Kasumi-1 (cell line): ENCODE measurements around the gene LAMC3.

Experiments
- DNase-seq, 2 experiments: peaks; one replicate each; lab custom pipeline; 2025; lab: John Stamatoyannopoulos, UW

The LAMC3 gene

DNA sequence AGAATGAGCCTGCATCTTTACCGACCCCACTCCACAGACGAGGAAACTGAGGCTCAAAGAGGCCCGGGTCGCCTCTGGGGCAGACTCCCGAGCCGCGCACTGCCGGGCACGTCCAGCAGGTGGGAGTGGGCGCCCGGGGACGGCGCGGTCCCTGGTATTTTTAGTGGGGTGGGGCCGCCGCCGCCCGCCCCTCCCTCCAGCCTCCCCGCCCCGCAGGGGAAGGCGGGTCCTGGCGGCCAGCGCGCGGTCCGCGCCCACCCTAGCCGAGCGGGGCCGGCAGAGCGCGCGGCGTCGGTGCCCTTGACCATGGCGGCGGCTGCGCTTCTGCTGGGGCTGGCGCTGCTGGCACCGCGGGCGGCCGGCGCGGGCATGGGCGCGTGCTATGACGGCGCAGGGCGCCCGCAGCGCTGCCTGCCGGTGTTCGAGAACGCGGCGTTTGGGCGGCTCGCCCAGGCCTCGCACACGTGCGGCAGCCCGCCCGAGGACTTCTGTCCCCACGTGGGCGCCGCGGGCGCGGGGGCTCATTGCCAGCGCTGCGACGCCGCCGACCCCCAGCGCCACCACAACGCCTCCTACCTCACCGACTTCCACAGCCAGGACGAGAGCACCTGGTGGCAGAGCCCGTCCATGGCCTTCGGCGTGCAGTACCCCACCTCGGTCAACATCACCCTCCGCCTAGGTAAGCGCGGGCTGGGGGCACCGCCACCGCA lies at the start of gene LAMC3:
Gene LAMC3, plus strand, starts transcription at position 266 of the 710 bp plus-strand sequence. Its CDS starts 41 bp downstream, at position 307.
- peak; percentile 20 to 28 for DNase-seq

DNA sequence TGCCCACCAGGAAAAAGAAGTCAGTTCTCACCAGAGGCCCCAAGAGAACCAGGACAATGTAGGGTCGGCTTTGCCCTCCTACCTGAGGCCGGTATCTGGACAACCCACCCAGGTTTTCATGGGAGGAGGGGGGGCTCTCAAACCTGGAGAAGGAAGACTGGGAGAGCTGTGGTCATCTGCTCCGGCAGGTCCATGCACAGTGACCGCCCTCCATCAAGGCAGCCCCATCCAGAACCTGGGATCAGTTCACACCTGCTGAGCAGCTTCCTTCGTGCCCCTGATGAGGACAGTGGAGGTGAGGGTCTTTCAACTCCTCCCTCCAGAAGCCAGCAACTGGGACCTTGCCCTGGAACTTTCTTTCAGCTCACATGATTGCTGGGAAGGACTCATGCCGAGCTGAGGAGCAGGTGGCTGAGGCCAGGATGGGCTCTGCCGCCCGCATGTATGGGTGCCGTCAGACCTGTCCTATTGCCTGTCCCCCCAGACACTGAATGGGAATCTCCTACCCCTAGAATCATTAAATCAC lies 49.1 kb upstream of the LAMC3 start:
- DNase-seq, result no peak

DNA sequence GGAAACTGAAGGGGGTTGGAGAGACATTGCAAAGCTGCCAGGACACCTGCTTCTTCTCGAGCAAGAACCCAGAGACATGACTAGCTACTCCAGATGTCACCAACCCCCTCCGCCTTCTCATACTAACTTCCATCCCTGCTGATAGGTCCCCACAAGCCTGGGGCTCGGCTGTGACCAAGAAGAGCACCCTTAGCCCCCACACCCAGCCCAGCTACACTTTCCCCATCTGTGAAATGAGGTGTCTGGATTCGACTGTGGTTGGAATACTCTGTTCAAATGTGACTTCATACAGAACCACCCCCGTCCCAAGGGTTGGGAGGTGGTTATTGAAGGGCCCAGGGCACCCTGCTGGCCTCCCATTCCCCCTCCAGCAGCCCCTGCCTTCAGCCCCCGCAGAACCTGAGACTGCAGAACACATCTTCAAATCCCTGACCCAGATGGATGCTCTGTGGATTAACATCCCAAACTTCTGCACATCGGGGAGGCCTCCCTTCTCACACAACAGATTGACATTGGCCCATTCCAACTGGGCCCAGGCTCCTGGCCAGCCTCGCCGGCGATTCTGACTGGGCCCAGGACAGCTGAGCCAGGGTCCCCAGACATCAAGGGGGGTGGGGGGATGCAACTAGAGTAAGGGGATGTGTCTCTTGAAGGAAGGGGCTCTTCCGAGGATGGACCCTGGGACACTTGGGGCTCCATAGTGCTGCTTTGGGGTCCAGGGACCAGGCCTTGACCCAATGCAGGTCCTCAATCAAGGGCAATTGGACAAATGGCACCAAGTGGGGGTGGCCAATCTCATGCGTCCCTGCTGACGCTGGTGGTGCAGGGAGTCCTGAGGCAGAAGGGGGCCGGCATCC lies 48.2 kb upstream of the LAMC3 start:
- no peak for DNase-seq

DNA sequence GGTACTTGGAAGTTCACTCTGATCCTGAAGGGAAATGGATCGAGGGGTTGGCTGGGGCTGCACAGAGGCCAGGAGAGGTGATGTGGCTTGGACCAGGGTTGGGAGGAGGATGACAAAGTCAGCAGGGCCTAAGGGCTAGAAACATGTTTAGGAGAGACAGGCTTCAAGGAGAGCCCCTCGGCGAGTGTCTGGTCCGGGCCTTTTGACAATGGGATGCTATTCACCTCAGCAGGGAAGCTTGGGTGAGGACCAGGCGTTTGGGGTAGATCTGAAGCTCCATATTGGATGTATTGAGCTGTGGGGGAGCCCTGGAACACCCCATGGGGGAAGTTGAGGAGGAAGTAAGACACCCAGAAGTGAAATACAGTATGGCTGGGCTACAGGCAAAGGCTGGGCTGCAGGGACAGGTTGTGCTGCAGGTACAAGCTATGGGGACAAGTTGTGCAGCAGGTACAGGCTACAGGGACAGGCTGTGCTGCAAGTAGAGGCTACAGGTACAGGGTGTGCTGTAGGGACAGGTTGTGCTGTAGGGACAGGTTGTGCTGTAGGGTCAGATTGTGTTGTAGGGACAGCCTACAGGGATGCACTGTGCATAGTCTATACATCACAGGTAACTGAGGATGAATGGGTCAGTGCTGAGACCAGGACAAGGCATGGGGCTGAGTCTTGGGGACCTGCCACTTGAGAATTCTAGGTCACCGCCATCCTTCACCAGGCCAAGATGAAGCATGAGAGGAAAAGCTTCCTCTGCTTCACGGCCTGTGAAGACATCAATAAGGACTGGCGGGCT lies 47.3 kb upstream of the LAMC3 start:
- DNase-seq, result no peak

DNA sequence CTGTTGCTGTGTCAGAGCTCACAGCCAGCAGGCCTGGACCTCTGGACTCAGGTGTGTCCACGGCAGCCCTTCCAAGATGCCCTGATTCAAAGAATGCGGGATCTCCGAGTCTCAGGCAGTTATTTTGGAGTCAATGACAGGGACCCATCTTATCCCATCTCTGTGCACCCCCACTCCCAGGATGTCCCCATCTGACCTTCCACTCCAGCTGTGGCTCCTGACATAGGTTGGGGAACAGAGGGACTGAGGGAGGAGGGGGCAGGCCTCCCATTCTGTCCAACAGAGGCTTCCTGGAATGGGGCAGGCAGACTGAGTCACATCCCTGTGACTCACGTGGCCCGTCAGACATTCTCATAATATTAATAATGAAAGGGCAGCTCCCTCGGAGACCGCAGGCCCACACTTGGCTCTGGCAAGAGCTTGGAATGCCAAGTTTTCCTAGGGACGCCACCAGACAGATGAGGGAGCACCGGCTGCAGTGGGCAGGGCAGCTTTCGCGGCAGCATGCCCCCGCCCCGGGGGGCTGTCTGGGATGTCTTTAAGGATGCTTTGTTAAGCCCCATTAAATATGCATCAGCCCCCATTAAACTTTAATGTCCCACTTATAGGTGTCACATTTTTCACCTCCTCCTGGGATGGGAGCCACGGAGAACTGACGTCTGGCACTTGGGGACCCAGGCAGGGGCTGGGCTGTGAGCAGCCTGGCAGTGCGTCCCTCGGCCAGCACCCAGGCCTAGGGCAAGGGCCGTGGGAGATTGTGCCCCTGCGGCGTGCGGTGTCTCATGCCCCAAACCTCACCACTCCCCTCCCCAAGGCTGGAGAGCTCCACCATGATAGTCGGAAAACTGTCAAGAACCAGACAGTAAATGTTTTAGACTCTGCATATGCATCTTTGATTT lies 46.3 kb upstream of the LAMC3 start:
- no peak for DNase-seq

DNA sequence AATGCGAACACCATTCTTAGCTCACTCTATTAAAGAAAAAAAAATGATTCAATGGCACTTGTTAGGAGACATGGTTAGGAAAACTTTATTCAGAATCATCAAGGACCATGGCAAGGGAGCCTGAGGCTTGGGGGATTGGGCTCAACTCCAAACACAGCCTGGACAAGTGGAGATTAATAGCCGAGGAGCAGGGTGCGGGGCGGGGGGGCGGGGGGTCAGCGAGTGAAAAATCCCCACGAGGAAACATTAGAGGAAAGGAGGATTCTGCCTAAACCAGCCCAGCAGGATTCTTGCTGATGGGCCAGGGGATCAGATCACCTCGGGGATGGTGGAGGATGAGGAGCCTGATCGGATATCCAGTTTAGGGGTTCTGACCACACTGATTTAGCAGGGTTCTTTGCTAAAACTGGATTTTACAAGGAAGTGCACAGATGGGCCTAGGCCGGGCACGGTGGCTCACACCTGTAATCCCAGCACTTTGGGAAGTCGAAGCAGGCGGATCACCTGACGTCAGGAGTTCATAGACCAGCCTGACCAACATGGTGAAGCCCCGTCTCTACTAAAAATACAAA lies 45.6 kb upstream of the LAMC3 start:
- DNase-seq, result no peak

DNA sequence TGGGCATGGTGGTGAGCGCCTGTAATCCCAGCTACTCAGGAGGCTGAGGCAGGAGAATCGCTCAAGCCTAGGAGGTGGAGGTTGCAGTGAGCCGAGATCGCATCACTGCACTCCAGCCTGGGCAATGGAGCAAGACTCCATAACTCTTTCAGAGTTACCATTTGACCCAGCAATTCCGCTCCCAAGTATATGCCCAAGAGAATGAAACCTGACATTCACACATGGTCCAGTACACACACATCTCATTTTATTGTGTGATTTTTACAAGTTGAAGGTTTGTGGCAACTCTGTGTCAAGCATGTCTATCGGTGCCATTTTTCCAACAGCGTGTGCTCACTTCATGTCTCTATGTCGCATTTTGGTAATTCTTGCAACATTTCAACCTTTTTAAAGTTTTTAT lies 45.1 kb upstream of the LAMC3 start:
- no peak for DNase-seq

DNA sequence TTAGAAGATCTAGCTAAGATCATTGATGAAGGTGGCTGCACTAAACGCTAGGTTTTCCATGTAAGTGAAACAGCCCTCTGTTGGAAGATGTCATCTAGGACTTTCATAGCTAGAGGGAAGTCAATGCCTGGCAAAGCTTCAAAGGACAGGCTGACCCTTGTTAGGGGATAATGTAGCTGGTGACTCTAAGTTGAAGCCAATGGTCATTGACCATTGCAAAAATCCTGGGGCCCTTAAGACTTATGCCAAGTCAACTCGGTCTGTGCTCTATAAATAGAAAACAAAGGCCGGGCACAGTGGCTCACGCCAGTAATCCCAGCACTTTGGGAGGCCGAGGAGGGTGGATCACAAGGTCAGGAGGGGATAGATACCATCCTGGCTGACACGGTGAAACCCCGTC lies 43.3 kb upstream of the LAMC3 start:
- no peak for DNase-seq

DNA sequence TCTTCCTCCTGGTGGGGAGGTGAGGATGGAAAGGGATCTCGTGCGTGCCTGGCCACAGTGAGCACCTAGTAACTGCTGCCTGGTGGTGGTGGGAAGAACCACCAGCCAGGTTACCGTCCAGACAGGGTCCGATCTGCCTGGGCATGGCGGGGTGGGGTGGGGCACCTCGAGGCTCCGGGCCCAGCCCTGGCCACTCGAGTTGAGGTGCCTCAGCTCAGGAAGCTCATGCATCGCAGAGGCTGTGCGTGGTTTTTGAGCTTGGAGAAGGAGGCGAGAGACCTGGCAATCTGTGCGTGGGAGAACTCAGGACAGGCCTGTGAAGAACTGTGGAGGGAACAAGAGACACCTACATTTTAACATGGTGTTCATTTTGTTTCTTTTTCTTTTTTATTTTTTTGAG lies 38.9 kb upstream of the LAMC3 start:
- DNase-seq, result no peak

DNA sequence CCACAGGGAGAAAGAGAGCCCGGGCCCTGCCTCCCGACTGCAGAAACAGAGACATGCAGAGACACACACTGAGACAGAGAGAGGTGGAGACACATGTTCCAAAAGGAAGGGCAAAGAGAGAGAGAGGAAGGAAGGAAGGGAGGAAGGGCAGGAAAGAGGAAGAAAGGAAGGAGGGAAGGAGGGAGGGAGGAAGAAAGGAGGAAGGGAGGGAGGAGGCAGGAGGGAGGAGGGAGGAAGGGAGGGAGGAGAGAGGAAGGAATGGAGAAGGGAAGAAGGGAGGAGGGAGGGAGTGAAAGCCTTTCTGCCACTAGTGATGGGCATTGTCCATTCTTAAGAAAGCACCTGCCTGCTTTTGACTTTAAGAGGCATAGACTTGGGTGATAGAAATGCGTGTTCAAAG lies 38.1 kb upstream of the LAMC3 start:
- DNase-seq, result no peak

DNA sequence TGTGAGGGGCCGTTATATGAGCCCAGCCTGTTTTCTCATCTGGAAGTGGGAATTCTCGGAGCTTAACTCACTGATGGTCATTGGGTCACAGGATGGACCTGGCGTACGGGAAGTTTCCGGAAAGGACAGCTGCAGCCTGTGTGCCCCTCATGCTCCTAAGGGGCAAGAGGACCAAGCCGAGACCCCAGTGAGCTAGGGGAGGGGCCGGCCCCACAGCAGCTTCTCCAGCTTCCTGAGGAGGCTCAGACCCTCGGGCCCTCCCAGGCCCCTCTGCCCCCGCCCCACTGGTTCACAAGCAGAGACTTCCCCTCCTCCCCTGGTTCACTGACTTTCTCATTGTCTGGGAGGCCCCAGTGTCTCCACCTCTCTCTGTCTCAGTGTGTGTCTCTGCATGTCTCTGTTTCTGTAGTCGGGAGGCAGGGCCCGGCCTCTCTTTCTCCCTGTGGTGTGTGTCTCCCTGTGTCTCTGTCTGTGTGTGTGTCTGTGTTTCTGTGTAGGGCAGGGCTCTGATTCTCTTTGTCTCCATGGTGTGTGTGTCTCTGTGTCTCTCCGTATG lies 37.6 kb upstream of the LAMC3 start:
- DNase-seq, result no peak

DNA sequence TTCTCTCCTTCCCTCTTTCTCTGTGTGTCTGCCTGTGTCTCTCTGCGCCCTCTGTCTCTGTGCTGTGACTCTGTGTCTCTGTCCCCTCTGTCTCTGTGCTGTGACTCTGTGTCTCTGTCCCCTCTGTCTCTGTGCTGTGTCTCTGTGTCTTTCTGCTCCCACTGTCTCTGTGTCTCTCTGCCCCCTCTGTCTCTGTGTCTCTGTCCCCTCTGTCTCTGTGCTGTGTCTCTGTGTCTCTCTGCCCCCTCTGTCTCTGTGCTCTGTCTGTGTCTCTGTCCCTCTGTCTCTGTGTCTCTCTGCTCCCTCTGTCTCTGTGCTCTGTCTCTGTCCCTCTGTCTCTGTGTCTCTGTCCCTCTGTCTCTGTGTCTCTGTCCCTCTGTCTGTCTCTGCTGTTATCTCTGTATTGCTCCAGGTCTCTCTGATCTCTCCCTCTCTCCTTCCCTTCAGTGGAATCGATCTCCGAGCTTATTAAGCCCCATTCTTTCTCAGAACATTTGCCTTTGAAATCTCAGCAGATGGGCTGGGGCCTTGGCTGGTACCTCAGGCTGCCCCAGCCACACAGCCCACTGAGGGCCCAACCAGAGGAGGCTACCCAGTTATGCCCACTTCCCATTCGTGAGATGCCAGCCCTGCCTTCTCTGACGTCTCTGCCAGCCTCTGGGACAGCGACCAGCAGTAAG lies 36.6 kb upstream of the LAMC3 start:
- no peak for DNase-seq

DNA sequence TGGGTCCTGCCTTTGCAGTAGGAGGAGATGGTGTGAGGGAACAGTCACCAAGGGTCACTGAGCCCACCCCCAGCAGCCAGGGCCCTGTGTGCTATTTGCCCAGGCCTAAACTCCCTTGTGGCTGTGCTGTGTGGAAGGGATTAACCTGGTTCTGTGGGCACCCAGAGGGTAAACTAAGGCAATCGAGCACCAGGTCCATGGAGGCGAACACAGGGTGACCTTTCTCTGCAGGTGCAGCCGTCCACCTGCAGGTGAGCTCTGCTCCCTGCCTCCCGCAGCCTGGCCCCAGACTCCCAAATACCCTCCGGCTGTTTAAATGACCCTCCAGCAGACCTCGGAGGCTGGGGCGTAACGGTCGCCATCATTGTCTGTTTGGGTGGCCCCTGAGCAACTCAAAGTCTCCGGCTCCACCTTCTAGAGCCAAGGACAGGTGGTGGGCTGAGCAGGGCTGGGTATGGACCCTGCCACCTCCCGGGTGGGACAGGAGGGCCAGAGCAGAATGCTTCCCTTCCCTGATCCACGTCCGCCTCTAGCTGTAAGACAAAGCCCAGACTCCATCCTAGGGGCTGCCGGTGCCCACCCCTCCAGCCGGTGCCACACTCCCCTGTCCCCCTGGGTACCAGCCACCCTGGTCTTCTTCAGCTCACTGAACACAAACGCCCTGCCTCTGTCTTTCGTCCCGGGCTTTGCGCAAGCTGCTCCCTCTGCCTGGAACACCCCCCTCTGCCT lies 35.9 kb upstream of the LAMC3 start:
- DNase-seq, result no peak

DNA sequence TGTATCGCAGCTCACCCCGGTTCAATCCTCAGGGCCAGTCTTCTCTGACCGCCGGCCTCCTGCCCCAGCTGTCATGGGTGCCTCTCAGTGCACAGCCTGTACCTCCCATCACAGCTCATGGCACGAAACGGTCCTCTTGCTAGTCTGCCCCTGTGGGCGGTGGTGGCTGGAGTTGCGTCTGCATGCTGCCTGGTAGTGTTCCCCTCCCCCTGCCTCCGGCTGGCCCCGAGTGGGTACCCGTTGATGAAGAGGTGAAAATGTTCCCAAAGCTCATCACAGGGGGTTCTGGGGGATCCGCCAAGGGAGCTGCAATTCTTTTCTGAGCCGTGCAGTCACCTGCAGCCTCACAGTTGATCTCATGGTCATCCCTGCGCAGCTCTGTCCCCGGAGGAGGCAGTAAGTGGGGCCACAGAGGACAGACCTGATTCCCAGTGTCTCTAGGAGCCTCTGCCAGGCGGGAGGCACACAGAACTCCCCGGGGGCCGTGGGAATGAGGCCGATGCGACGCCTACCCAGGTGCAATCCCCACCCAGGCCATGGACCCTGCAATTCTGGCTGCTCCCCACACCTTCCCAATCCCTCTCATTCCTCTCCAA lies 35.2 kb upstream of the LAMC3 start:
- DNase-seq, result no peak

DNA sequence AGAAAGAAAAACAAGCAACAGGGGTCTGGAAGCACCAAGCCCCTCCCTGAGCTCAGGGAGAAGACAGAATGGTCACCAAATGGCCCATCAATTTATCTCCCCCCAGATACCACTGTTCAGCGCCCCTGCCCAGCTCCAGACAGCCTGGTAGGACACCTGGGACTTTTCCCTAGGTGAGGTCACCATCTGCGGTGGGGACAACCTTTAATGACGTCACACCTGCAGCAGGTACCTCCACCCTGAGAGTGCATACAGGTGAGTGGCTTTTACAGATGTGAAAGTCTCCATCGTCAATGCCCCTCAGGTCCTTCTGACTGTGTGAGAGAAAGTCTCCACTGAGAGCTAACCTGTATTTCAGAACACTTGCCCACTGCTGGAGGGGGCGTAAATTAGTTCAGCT lies 34.3 kb upstream of the LAMC3 start:
- DNase-seq, result no peak

DNA sequence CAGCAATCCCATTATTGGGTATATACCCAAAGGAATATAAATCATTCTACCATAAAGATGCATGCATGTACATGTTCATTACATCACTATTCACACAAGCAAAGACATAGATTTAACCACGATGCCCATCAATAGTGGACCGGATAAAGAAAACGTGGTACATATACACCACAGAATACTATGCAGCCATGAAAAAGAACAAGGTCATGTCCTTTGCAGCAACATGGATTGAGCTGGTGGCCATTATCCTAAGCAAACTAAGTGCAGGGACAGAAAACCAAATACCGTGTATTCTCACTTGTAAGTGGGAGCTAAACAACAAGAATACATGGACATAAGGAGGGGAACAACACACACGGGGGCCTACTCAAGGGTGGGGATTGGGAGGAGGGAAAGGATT lies 33.8 kb upstream of the LAMC3 start:
- no peak for DNase-seq

DNA sequence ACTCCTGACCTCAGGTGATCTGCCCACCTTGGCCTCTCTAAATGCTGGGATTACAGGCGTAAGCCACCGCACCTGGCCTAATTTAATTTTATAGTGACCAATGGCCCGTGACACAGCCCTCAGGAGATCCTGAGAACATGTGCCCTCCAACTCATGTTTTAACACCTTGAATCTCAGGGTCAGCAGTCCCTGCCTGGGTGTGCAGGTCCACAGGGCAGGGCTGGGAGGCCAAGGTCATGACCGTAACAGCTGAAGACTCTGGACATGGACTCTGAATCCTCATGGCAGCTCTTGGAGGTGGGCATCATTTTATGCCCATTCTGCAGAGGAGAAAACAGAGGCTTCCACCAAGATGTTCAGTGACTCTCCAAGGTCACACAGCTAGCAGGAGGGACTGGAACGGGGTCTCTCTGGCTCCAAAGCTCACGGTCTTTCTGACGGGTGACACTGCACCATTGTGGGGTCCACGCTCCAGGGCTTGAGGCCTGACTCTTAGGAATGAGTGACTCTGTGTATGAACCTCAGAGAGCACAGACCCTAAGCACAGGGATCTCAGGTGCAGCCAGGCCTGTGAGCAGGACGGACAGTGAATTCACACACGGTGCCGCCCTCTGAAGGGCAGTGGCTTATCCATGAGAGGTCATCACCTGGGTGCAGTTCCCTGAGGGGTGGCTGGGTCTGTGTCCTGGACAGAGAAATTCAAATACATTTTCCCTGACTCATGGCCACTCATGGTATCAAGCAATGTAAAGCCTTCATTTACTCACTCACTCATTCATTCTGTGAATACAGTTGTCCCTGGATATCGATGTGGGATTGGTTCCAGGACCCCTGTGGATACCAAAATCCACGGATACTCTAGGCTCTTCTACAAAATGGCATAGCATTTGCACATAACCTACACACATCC lies 32.8 kb upstream of the LAMC3 start:
- no peak for DNase-seq

DNA sequence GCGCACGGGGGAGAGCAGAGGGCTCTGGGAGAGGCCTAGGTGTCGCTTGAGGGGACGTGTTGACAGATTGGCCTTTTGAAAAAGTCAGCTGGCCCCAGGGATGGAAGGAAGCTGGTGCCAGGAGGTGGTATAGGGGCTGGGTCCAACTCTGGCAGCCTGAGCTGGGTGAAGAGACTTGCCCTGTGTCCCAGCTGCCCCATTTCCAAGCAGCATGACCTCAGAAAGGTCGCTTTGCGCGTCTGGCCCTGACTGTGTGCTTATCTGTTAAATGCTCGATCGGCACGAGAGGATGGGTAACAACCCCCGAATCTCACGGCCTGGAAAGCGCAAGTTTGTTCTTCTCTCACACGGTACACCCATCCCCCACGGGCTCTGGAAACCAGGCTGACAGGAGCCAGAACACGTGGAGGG lies 31.2 kb upstream of the LAMC3 start:
- no peak for DNase-seq
